GM12878 (cell line): ENCODE data around the gene COL24A1. TPM values are rescaled to one million over a fixed set of nuclear protein-coding genes. Genes with fewer than 3 reads are reported as not detected.

Experiments
- ATAC-seq: fragments of 200-7000 bp; cut with Tn5 transposase; 3 replicates; pipeline ENCODE4 v1.9.1; 2020; ENCODE audit warnings: mild to moderate bottlenecking, moderate library complexity
- BruUV-seq: library from RNA; stranded (reverse); fragments of 400-500 nt; replicated peaks from 2 replicates; lab custom pipeline; 2021; lab: Mats Ljungman, UMichigan
- CTCF ChIA-PET: fragments of 300-600 bp; sonication (Branson Sonifier 250); formaldehyde crosslinking; extraction: SDS; loops from one replicate; lab custom pipeline; 2021; ENCODE audit warnings: inconsistent platforms; lab: Yijun Ruan, JAX
- POLR2A ChIA-PET: fragments of 350-600 bp; formaldehyde crosslinking; extraction: SDS; loops from one replicate; lab custom pipeline; 2021; ENCODE audit warnings: inconsistent platforms; lab: Charles Lee
- RAD21 ChIA-PET: fragments of 300-600 bp; sonication (Branson Sonifier 250); formaldehyde crosslinking; loops from one replicate; lab custom pipeline; 2023; ENCODE audit warnings: antibody characterized with exemption; ENCODE audit not compliant: unreplicated experiment; lab: Charles Lee
- SMC1A ChIA-PET: fragments of 300-600 bp; sonication (Branson Sonifier 250); formaldehyde crosslinking; loops from one replicate; lab custom pipeline; 2023; ENCODE audit not compliant: unreplicated experiment, uncharacterized antibody; lab: Charles Lee
- DNase-seq: peaks from one replicate; pipeline ENCODE4 v3.0.0-alpha.2; 2011; ENCODE audit warnings: low read depth, low spot score
- FAIRE-seq: peaks from 3 replicates; lab custom pipeline; 2011; peaks lifted over from hg19 to GRCh38; lab: Jason Lieb, UNC
- H2AFZ ChIP-seq: 2 replicates; pipeline ENCODE4 v1.6.0; 2011; ENCODE audit warnings: low read depth, low read length, control low read depth; ENCODE audit not compliant: control insufficient read depth
- H3K27ac ChIP-seq: 2 replicates; pipeline ENCODE4 v1.5.1; 2011; ENCODE audit warnings: control low read depth; ENCODE audit not compliant: control insufficient read depth, insufficient read depth
- H3K27me3 ChIP-seq, 2 experiments: replicated peaks in 1 of 2; 2 replicates each; pipeline versions ENCODE4 v1.6.0 to v1.6.1; 2011; ENCODE audit warnings: low read length in 1 of 2; ENCODE audit not compliant: control insufficient read depth in 2 of 2, insufficient read depth in 2 of 2
- H3K36me3 ChIP-seq, 2 experiments: 2 replicates each; pipeline ENCODE4 v1.5.1; 2011; ENCODE audit warnings: low read length in 1 of 2; ENCODE audit not compliant: control insufficient read depth in 2 of 2, insufficient read depth in 2 of 2
- H3K4me1 ChIP-seq: 2 replicates; pipeline ENCODE4 v1.6.1; 2011; ENCODE audit warnings: mild to moderate bottlenecking, low read length, moderate library complexity, mixed read lengths; ENCODE audit not compliant: control insufficient read depth, insufficient read depth
- H3K4me2 ChIP-seq: 2 replicates; pipeline ENCODE4 v1.6.0; 2011; ENCODE audit warnings: control low read depth; ENCODE audit not compliant: control insufficient read depth, insufficient read depth
- H3K4me3 ChIP-seq: fragments of 200-600 bp; sonication (generic); 2 replicates; pipeline ENCODE4 v1.5.1; 2016
- H3K79me2 ChIP-seq: 2 replicates; pipeline ENCODE4 v1.6.0; 2011; ENCODE audit warnings: low read length; ENCODE audit not compliant: control insufficient read depth, insufficient read depth
- H3K9ac ChIP-seq: 2 replicates; pipeline ENCODE4 v1.8.0; 2011; ENCODE audit warnings: low read length, control low read depth, mixed read lengths; ENCODE audit not compliant: control insufficient read depth, insufficient read depth
- H3K9me3 ChIP-seq: replicated peaks from 3 replicates; pipeline ENCODE4 v1.5.1; 2011; ENCODE audit warnings: mild to moderate bottlenecking, low read length; ENCODE audit not compliant: control insufficient read depth, insufficient read depth
- H4K20me1 ChIP-seq: 2 replicates; pipeline ENCODE4 v1.6.0; 2011; ENCODE audit not compliant: control insufficient read depth, insufficient read depth
- BCL11A ChIP-seq: IDR thresholded peaks from 2 replicates; pipeline ENCODE4 v1.6.1; 2011; ENCODE audit warnings: low read depth, low read length
- BCL3 ChIP-seq: IDR thresholded peaks from 2 replicates; pipeline ENCODE4 v1.6.1; 2011; ENCODE audit warnings: borderline replicate concordance, low read depth, mild to moderate bottlenecking, moderate library complexity, low read length; ENCODE audit not compliant: insufficient read depth, poor library complexity, severe bottlenecking
- EP300 ChIP-seq, 2 experiments: fragments of 150-350 bp in 1 of 2; IDR thresholded peaks; 2 replicates each; pipeline ENCODE4 v1.6.1; 2011 to 2012; ENCODE audit warnings: low read depth in 2 of 2, low read length in 2 of 2, borderline replicate concordance in 1 of 2, improper control_type of control experiment in 1 of 2, inconsistent platforms in 1 of 2; ENCODE audit not compliant: control insufficient read depth in 1 of 2
- IKZF1 ChIP-seq: fragments of 450-650 bp; conservative IDR thresholded peaks from 2 replicates; pipeline ENCODE4 v1.6.1; 2017; ENCODE audit warnings: antibody characterized with exemption, mild to moderate bottlenecking
- MEF2B ChIP-seq: fragments of 450-650 bp; IDR thresholded peaks from 2 replicates; pipeline ENCODE4 v1.6.1; 2018; ENCODE audit warnings: mild to moderate bottlenecking, moderate library complexity; ENCODE audit not compliant: partially characterized antibody, poor library complexity, severe bottlenecking
- NBN ChIP-seq: fragments of 450-650 bp; IDR thresholded peaks from 2 replicates; pipeline ENCODE4 v1.6.1; 2016
- POLR2A ChIP-seq: IDR thresholded peaks from 2 replicates; pipeline ENCODE4 v1.6.1; 2011; ENCODE audit warnings: low read depth, mild to moderate bottlenecking, low read length
- PRDM15 ChIP-seq: fragments of 450-650 bp; formaldehyde crosslinking; IDR thresholded peaks from 2 replicates; pipeline ENCODE4 v1.4.0; 2020; ENCODE audit warnings: mild to moderate bottlenecking, moderate library complexity
- RAD21 ChIP-seq: IDR thresholded peaks from 2 replicates; pipeline ENCODE4 v1.6.1; 2011; ENCODE audit warnings: mild to moderate bottlenecking, low read depth, low read length, moderate library complexity; ENCODE audit not compliant: insufficient read depth
- SIX5 ChIP-seq: IDR thresholded peaks from 2 replicates; pipeline ENCODE4 v1.6.1; 2011; ENCODE audit warnings: mild to moderate bottlenecking, low read depth, low read length, moderate library complexity; ENCODE audit not compliant: severe bottlenecking
- SPI1 ChIP-seq: IDR thresholded peaks from 2 replicates; pipeline ENCODE4 v1.6.1; 2011; ENCODE audit warnings: low read depth, mild to moderate bottlenecking, low read length, moderate library complexity, borderline replicate concordance; ENCODE audit not compliant: insufficient read depth
- USF1 ChIP-seq: IDR thresholded peaks from 2 replicates; pipeline ENCODE4 v1.6.1; 2011; ENCODE audit warnings: borderline replicate concordance, low read depth, mild to moderate bottlenecking, moderate library complexity, mixed read lengths, low read length; ENCODE audit not compliant: insufficient read depth; ENCODE audit errors: extremely low read length
- YBX1 ChIP-seq: fragments of 450-650 bp; IDR thresholded peaks from 2 replicates; pipeline ENCODE4 v1.6.1; 2016; ENCODE audit warnings: antibody characterized with exemption
- ZNF207 ChIP-seq: fragments of 450-650 bp; IDR thresholded peaks from 2 replicates; pipeline ENCODE4 v1.6.1; 2014; ENCODE audit warnings: antibody characterized with exemption, mild to moderate bottlenecking, borderline replicate concordance
- ZNF24 ChIP-seq: fragments of 450-650 bp; IDR thresholded peaks from 2 replicates; pipeline ENCODE4 v1.6.1; 2017; ENCODE audit warnings: antibody characterized with exemption, mild to moderate bottlenecking
- WGBS: methylation state at CpG from one replicate; pipeline ENCODE4 v1.1.6; 2016; ENCODE audit warnings: low lambda C conversion rate; ENCODE audit not compliant: insufficient replicate concordance, insufficient coverage; ENCODE audit errors: missing lambda C conversion rate; 5-methylcytosine and 5-hydroxymethylcytosine counted together
- in situ Hi-C: fragments of 300-500 bp; cut with MboI; formaldehyde crosslinking; loops from 9 replicates; pipeline ENCODE4 v1.14.3; 2018; ENCODE audit warnings: mixed read lengths
- intact Hi-C: fragments of 100-400 bp; cut with micrococcal nuclease; formaldehyde crosslinking; loops from one replicate; pipeline ENCODE4 v1.14.2; 2022; ENCODE audit not compliant: unreplicated experiment
- polyA plus RNA-seq, 11 experiments: library from polyadenylated mRNA; depleted of rRNA in 4 of 11; unstranded in 6 of 11; stranded (reverse) in 5 of 11; fragments of >200 nt; fragmentation: Nextera tagmentation in 4 of 11; fragmentation: Illumina TruSeq in 1 of 11; extraction: Ambion mirVana in 4 of 11; extraction: Trizol in 1 of 11; gene quantifications; 1 replicate in 1 of 11; 2 replicates in 10 of 11; pipeline versions ENCODE4 v1.2.1 to v1.2.3, GENCODE V29; 2011 to 2016; ENCODE audit warnings: inconsistent platforms in 2 of 11, missing spikeins in 2 of 11, low read depth in 1 of 11
- total RNA-seq, 4 experiments: library from RNA; depleted of rRNA in 3 of 4; stranded (reverse); fragments of >200 nt in 3 of 4; fragmentation: Illumina TruSeq in 1 of 4; extraction: Trizol in 1 of 4; gene quantifications; 2 replicates each; pipeline versions ENCODE4 v1.2.1 to v1.2.3, GENCODE V29; 2013 to 2021

COL24A1 gene
- total and polyA plus RNA-seq, 10 of the 15 experiments (the other 5 are each of a cell fraction or from before 2014, with no cell fraction given), result 0.19 to 4.1 (median 2.0) TPM

GRCh38 chr1:85847356-85847755 lies 309.2 kb downstream of the COL24A1 start:
- RAD21 ChIA-PET, result no interaction called here
- H3K4me3 ChIP-seq, result no peak overlapping the region
- CTCF ChIA-PET, result no interaction called here
- ATAC-seq, result no peak
- H2AFZ ChIP-seq, result no peak overlapping the region
- WGBS, result 48% methylated on average over 2 of the region's 2 CpGs
- no peak for FAIRE-seq
- intact Hi-C loops, result no loop called here
- SMC1A ChIA-PET, result interaction anchor here (1.4 kb wide), 1 partner anchor 31 kb away, joined by 3 read pairs; no protein-coding TSS in a partner anchor
- no peaks in the 10 kb centered on the region for H4K20me1 ChIP-seq
- H3K4me1 ChIP-seq, result no peaks in the 10 kb centered on the region
- POLR2A ChIA-PET, result no interaction called here
- TF ChIP-seq BCL3 (no peak), ZNF24 (no peak), RAD21 (no peak), ZNF207 (no peak), SPI1 (no peak), SIX5 (no peak), MEF2B (no peak), IKZF1 (no peak), POLR2A (no peak), YBX1 (no peak), BCL11A (no peak), PRDM15 (CRISPR knock-in tag) (no peak), NBN (no peak), USF1 (no peak), EP300 (IDR thresholded peaks at IDR 0.05; ENCODE audit: borderline replicate concordance in 1 of 2, control insufficient read depth in 1 of 2, low read depth in 2 of 2, low read length in 2 of 2) (no peak)
- in situ Hi-C loops, result no loop called here
- no peak for DNase-seq
- no peak overlapping the region for H3K4me2 ChIP-seq
- no peaks in the 10 kb centered on the region for H3K36me3 ChIP-seq
- H3K27me3 ChIP-seq, result no peaks in the 10 kb centered on the region
- BruUV-seq, result no TSS peak
- H3K9ac ChIP-seq, result no peak overlapping the region
- no peaks in the 10 kb centered on the region for H3K79me2 ChIP-seq
- H3K9me3 ChIP-seq, result no peaks in the 10 kb centered on the region
- no peak overlapping the region for H3K27ac ChIP-seq
